HepG2 (cell line): ENCODE measurements around the gene ZBTB7C. TPM values are rescaled to one million over a fixed set of nuclear protein-coding genes. Genes with fewer than 3 reads are reported as not detected.

Experiments used
- BRCA1 ChIP-seq: sonication (generic); formaldehyde crosslinking; IDR thresholded peaks from 2 replicates; pipeline ENCODE4 v1.4.0; 2020; ENCODE audit warnings: missing genetic modification reagents
- PAX8 ChIP-seq: sonication (generic); formaldehyde crosslinking; IDR thresholded peaks from 2 replicates; pipeline ENCODE4 v1.8.0; 2022; ENCODE audit warnings: mild to moderate bottlenecking, missing genetic modification reagents, borderline replicate concordance
- ZNF232 ChIP-seq: sonication (generic); formaldehyde crosslinking; IDR thresholded peaks from 2 replicates; pipeline ENCODE4 v1.4.0; 2020; ENCODE audit warnings: missing genetic modification reagents, borderline replicate concordance
- ZNF547 ChIP-seq: sonication (generic); formaldehyde crosslinking; IDR thresholded peaks from 2 replicates; pipeline ENCODE4 v1.5.1; 2020; ENCODE audit warnings: mild to moderate bottlenecking, missing genetic modification reagents
- ZNF709 ChIP-seq: sonication (generic); formaldehyde crosslinking; IDR thresholded peaks from 2 replicates; pipeline ENCODE4 v1.5.0; 2020; ENCODE audit warnings: mild to moderate bottlenecking, missing genetic modification reagents
- polyA plus RNA-seq, 8 experiments: library from polyadenylated mRNA; depleted of rRNA in 3 of 8; stranded (reverse) in 7 of 8; unstranded in 1 of 8; fragments of >200 nt; fragmentation: Illumina TruSeq in 4 of 8; extraction: Trizol in 4 of 8; gene quantifications; 2 replicates each; pipeline versions ENCODE4 v1.2.1 to v1.2.3, GENCODE V29; 2011 to 2016; ENCODE audit warnings: low read depth in 4 of 8, missing spikeins in 1 of 8, mixed read lengths in 1 of 8; ENCODE audit not compliant: insufficient read depth in 1 of 8
- total RNA-seq, 5 experiments: library from RNA; depleted of rRNA; stranded (reverse); fragments of >200 nt; fragmentation: Illumina TruSeq; extraction: Trizol; gene quantifications; 2 replicates each; pipeline ENCODE4 v1.2.3, GENCODE V29; 2016; ENCODE audit warnings: low read depth in 1 of 5
- TF ChIP-seq, protein P1 (sequence below): IDR thresholded peaks from 2 replicates; pipeline ENCODE4 v1.6.1; 2016; ENCODE audit warnings: low read depth, missing genetic modification reagents, missing compliant biosample characterization
- TF ChIP-seq, protein P2 (sequence below): sonication (generic); formaldehyde crosslinking; IDR thresholded peaks from 2 replicates; pipeline ENCODE4 v1.5.0; 2020; ENCODE audit warnings: missing genetic modification reagents

ZBTB7C gene
- total and polyA plus RNA-seq, 2 of the 13 experiments (the other 11 are each of a cell fraction or from before 2014, with no cell fraction given), result 0.01 to 0.04 TPM

DNA sequence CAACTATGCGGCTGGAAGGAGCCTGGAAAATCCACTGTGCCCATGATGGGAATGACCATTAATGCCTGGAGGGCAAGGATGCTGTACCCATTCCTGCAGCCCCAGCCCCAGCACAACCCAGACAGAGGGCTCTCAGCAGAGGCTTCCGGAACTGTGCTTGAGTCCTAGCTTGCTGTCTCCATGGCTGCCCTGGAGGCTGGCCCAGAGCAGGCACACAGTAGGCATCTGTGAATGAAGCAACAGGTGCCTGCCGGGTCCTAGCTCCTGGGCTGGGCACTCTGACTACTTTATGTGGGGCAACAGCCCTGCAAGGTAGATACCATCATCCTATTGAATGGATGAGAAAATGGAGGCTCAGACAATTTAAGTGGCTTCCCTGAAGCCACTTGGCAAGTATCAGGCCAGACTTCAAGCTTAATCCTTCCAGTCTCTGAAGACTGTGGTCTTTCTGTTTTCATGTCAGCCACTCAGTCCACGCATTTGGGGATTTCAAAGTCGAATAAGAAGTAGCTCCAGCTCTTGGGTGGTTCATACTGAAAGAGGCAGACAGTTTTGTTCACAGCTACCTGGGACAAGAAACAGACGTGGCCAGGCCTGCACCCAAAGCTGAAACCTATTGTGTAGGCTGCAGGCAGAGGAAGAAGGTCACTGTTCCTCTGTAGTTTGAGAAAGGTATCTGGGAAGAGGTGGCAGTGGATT lies 237.5 kb downstream of the ZBTB7C start (continued):
- TF ChIP-seq, protein P1, sequence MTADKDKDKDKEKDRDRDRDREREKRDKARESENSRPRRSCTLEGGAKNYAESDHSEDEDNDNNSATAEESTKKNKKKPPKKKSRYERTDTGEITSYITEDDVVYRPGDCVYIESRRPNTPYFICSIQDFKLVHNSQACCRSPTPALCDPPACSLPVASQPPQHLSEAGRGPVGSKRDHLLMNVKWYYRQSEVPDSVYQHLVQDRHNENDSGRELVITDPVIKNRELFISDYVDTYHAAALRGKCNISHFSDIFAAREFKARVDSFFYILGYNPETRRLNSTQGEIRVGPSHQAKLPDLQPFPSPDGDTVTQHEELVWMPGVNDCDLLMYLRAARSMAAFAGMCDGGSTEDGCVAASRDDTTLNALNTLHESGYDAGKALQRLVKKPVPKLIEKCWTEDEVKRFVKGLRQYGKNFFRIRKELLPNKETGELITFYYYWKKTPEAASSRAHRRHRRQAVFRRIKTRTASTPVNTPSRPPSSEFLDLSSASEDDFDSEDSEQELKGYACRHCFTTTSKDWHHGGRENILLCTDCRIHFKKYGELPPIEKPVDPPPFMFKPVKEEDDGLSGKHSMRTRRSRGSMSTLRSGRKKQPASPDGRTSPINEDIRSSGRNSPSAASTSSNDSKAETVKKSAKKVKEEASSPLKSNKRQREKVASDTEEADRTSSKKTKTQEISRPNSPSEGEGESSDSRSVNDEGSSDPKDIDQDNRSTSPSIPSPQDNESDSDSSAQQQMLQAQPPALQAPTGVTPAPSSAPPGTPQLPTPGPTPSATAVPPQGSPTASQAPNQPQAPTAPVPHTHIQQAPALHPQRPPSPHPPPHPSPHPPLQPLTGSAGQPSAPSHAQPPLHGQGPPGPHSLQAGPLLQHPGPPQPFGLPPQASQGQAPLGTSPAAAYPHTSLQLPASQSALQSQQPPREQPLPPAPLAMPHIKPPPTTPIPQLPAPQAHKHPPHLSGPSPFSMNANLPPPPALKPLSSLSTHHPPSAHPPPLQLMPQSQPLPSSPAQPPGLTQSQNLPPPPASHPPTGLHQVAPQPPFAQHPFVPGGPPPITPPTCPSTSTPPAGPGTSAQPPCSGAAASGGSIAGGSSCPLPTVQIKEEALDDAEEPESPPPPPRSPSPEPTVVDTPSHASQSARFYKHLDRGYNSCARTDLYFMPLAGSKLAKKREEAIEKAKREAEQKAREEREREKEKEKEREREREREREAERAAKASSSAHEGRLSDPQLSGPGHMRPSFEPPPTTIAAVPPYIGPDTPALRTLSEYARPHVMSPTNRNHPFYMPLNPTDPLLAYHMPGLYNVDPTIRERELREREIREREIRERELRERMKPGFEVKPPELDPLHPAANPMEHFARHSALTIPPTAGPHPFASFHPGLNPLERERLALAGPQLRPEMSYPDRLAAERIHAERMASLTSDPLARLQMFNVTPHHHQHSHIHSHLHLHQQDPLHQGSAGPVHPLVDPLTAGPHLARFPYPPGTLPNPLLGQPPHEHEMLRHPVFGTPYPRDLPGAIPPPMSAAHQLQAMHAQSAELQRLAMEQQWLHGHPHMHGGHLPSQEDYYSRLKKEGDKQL (CRISPR knock-in tag), result no peak
- TF ChIP-seq, protein P2, sequence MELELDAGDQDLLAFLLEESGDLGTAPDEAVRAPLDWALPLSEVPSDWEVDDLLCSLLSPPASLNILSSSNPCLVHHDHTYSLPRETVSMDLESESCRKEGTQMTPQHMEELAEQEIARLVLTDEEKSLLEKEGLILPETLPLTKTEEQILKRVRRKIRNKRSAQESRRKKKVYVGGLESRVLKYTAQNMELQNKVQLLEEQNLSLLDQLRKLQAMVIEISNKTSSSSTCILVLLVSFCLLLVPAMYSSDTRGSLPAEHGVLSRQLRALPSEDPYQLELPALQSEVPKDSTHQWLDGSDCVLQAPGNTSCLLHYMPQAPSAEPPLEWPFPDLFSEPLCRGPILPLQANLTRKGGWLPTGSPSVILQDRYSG (CRISPR knock-in tag), result no peak
- TF ChIP-seq ZNF232 (no peak), ZNF709 (CRISPR knock-in tag) (no peak), PAX8 (CRISPR knock-in tag) (no peak), ZNF547 (CRISPR knock-in tag) (no peak), BRCA1 (CRISPR knock-in tag) (no peak)
